Endothelial cell of umbilical vein (primary cell): ENCODE measurements around the gene IRF9. TPM values are rescaled to one million over a fixed set of nuclear protein-coding genes. Genes with fewer than 3 reads are reported as not detected.

Experiments used
- BruUV-seq: library from RNA; stranded (reverse); fragments of 400-500 nt; replicated peaks from 2 replicates; lab custom pipeline; 2021; lab: Mats Ljungman, UMichigan
- CTCF ChIA-PET: fragments of 300-600, 350-600 bp; sonication (Branson Sonifier 250); formaldehyde crosslinking; loops from one replicate; lab custom pipeline; 2021; ENCODE audit warnings: antibody characterized with exemption, inconsistent platforms; lab: Charles Lee
- POLR2A ChIA-PET: fragments of 300-600, 350-600 bp; sonication (Branson Sonifier 250); formaldehyde crosslinking; loops from one replicate; lab custom pipeline; 2021; ENCODE audit warnings: antibody characterized with exemption, inconsistent platforms; lab: Charles Lee
- DNase-seq: peaks from one replicate; pipeline ENCODE4 v3.0.0-alpha.2; 2011; ENCODE audit warnings: low read depth, low spot score
- FAIRE-seq: peaks from 2 replicates; lab custom pipeline; 2011; peaks lifted over from hg19 to GRCh38; lab: Jason Lieb, UNC
- H2AFZ ChIP-seq: 2 replicates; pipeline ENCODE4 v1.6.0; 2012; ENCODE audit warnings: low read depth, low read length, control low read depth, inconsistent platforms
- H3K27ac ChIP-seq: 2 replicates; pipeline ENCODE4 v1.5.1; 2011; ENCODE audit warnings: low read depth, mild to moderate bottlenecking, control low read depth, low read length, moderate library complexity; ENCODE audit not compliant: insufficient read depth
- H3K27me3 ChIP-seq, 2 experiments: 2 replicates each; pipeline versions ENCODE4 v1.6.0 to v1.6.1; 2011; ENCODE audit warnings: low read length in 2 of 2, mixed read lengths in 1 of 2; ENCODE audit not compliant: control insufficient read depth in 2 of 2, insufficient read depth in 2 of 2
- H3K36me3 ChIP-seq, 2 experiments: 2 replicates in 1 of 2; 3 replicates in 1 of 2; pipeline ENCODE4 v1.5.1; 2011; ENCODE audit warnings: low read length in 2 of 2, mild to moderate bottlenecking in 1 of 2, moderate library complexity in 1 of 2; ENCODE audit not compliant: control insufficient read depth in 2 of 2, insufficient read depth in 2 of 2; ENCODE audit errors: extremely low read depth in 1 of 2
- H3K4me1 ChIP-seq: 3 replicates; pipeline ENCODE4 v1.5.1; 2011; ENCODE audit warnings: mild to moderate bottlenecking, low read length; ENCODE audit not compliant: control insufficient read depth, insufficient read depth; ENCODE audit errors: extremely low read depth
- H3K4me2 ChIP-seq: 2 replicates; pipeline ENCODE4 v1.6.1; 2011; ENCODE audit warnings: low read length, control low read depth, mixed read lengths; ENCODE audit not compliant: insufficient read depth
- H3K4me3 ChIP-seq, 3 experiments: fragments of 200-600 bp in 1 of 3; sonication (generic), shearing (Covaris generic) in 1 of 3; replicated peaks in 1 of 3; 2 replicates each; pipeline ENCODE4 v1.5.1; 2011 to 2016; ENCODE audit warnings: control low read depth in 3 of 3, low read length in 3 of 3, mild to moderate bottlenecking in 2 of 3, inconsistent platforms in 1 of 3, low read depth in 1 of 3, moderate library complexity in 1 of 3; ENCODE audit not compliant: insufficient read depth in 1 of 3
- H3K79me2 ChIP-seq: 2 replicates; pipeline ENCODE4 v1.6.0; 2012; ENCODE audit warnings: low read length, inconsistent platforms; ENCODE audit not compliant: control insufficient read depth, insufficient read depth
- H3K9ac ChIP-seq: replicated peaks from 2 replicates; pipeline ENCODE3; 2011; ENCODE audit warnings: low read length, control low read depth; ENCODE audit not compliant: insufficient read depth; ENCODE audit errors: extremely low read depth
- H3K9me1 ChIP-seq: replicated peaks from 3 replicates; pipeline ENCODE4 v1.6.0; 2011; ENCODE audit warnings: mild to moderate bottlenecking, low read length; ENCODE audit not compliant: control insufficient read depth, insufficient read depth; ENCODE audit errors: extremely low read depth
- H3K9me3 ChIP-seq: replicated peaks from 2 replicates; pipeline ENCODE4 v1.5.1; 2012; ENCODE audit warnings: low read length, inconsistent platforms; ENCODE audit not compliant: control insufficient read depth, insufficient read depth
- H4K20me1 ChIP-seq: replicated peaks from 2 replicates; pipeline ENCODE3; 2011; ENCODE audit warnings: mild to moderate bottlenecking, low read length; ENCODE audit not compliant: control insufficient read depth, insufficient read depth; ENCODE audit errors: extremely low read depth
- EZH2 ChIP-seq: IDR thresholded peaks from 2 replicates; pipeline ENCODE4 v1.6.1; 2012; ENCODE audit warnings: borderline replicate concordance, low read depth, mild to moderate bottlenecking, moderate library complexity, low read length, inconsistent platforms; ENCODE audit not compliant: severe bottlenecking
- FOS ChIP-seq: IDR thresholded peaks from 2 replicates; pipeline ENCODE4 v1.6.1; 2011; ENCODE audit warnings: mild to moderate bottlenecking, low read length, moderate library complexity, borderline replicate concordance; ENCODE audit not compliant: insufficient read depth
- GATA2 ChIP-seq: IDR thresholded peaks from 2 replicates; pipeline ENCODE4 v1.7.0; 2011; ENCODE audit warnings: low read depth, mild to moderate bottlenecking, moderate library complexity, mixed read lengths, low read length; ENCODE audit not compliant: insufficient read length, insufficient read depth
- JUN ChIP-seq: IDR thresholded peaks from 2 replicates; pipeline ENCODE4 v1.6.1; 2011; ENCODE audit warnings: borderline replicate concordance, low read depth; ENCODE audit not compliant: insufficient read length, insufficient read depth
- MYC ChIP-seq: IDR thresholded peaks from one replicate; pipeline ENCODE4 v1.6.1; 2011; ENCODE audit warnings: mild to moderate bottlenecking, low read depth, low read length
- POLR2A ChIP-seq: IDR thresholded peaks from 2 replicates; pipeline ENCODE4 v1.6.1; 2012; ENCODE audit warnings: low read depth, mild to moderate bottlenecking, control low read depth, low read length
- POLR2AphosphoS5 ChIP-seq: IDR thresholded peaks from 2 replicates; pipeline ENCODE4 v1.6.1; 2012; ENCODE audit warnings: low read depth, mild to moderate bottlenecking, control low read depth, low read length, moderate library complexity; ENCODE audit not compliant: insufficient read depth
- dilution Hi-C: fragments of 300-500 bp; cut with MboI; formaldehyde crosslinking; loops from one replicate; pipeline ENCODE4 v1.15.0; 2019; ENCODE audit warnings: low sequenced_read_pairs; ENCODE audit not compliant: extremely low pct_ligation_motif_present
- intact Hi-C: fragments of 100-400 bp; cut with micrococcal nuclease; formaldehyde crosslinking; loops from one replicate; pipeline ENCODE4 v1.10.0; 2022
- polyA plus RNA-seq, 4 experiments: library from polyadenylated mRNA; depleted of rRNA in 3 of 4; stranded (reverse) in 3 of 4; unstranded in 1 of 4; fragments of >200 nt; gene quantifications; 2 replicates each; pipeline versions ENCODE4 v1.2.1 to v1.2.3, GENCODE V29; 2011 to 2012; ENCODE audit warnings: missing spikeins in 1 of 4
- total RNA-seq: library from RNA; stranded (reverse); gene quantifications from 2 replicates; pipeline ENCODE4 v1.2.3, GENCODE V29; 2021
- TF ChIP-seq, protein P1 (sequence below): IDR thresholded peaks from 2 replicates; pipeline ENCODE4 v1.6.1; 2011; ENCODE audit not compliant: insufficient read depth, insufficient read length
- TF ChIP-seq, protein P2 (sequence below), 2 donors: IDR thresholded peaks; 1 replicate in 1 of 2; 2 replicates in 1 of 2; pipeline ENCODE4 v1.5.1; 2011; ENCODE audit warnings: low read length in 2 of 2, mild to moderate bottlenecking in 2 of 2, moderate library complexity in 2 of 2, control low read depth in 1 of 2, inconsistent platforms in 1 of 2, low read depth in 1 of 2; ENCODE audit not compliant: insufficient read depth in 1 of 2; ENCODE audit errors: extremely low read depth in 1 of 2

IRF9 gene
- total and polyA plus RNA-seq, 2 donors (not counting 3 experiments of a cell fraction or from before 2014, with no cell fraction given), result 44.6 to 46.1 TPM

DNA sequence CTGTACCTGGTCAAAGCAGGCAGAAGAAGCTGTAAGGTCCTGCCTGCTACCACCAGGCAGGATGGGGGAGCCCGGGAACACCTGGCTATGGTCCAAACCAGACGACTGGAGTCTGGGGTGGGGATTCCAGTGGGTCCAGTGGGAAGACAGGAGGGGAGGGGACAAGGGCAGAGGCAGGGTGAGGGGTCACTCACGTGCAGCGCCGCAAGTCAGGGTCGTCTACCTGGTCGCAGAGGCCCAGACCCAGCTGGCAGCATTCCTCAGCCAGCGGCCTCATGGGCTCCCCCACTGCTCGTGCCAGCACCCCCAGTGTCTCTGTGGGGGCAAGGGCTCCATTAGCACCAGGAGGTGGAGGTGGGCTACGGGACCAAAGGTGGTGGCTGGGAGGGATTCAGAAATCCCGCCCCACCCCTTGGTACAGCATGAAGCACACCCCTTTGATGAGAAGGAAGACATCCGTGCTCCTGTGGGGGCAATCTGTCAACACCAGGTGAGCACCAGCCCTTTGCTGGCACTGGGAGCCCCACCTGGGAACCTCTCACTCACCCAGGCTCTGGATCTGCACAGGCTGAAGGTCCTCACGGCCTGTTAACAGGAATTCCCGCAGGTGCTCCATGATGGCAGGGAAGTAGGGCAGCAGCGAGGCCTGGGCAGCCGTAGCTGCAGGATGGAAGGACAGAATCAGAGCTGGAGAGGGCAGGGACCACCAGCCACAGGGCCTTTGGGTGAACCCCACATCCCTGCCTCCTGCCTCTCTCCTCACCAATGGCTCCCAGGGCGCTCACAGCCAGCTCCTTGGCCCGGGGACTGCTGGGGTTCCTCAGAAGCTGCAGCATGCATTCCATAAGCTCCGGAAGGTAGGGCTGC is 23.3 kb downstream of the IRF9 start:
- H3K9me1 ChIP-seq, result no peaks in the 10 kb centered on the region
- CTCF ChIA-PET, result no interaction called here

More for the DNA sequence above, 23.3 kb downstream of the IRF9 start:
- no peaks in the 10 kb centered on the region for H3K9me3 ChIP-seq
- TF ChIP-seq MYC (no peak), POLR2AphosphoS5 (no peak), EZH2 (no peak), POLR2A (no peak), JUN (no peak), FOS (no peak), GATA2 (no peak)
- TF ChIP-seq, protein P1, sequence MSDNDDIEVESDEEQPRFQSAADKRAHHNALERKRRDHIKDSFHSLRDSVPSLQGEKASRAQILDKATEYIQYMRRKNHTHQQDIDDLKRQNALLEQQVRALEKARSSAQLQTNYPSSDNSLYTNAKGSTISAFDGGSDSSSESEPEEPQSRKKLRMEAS, result no peak
- TF ChIP-seq, protein P2, sequence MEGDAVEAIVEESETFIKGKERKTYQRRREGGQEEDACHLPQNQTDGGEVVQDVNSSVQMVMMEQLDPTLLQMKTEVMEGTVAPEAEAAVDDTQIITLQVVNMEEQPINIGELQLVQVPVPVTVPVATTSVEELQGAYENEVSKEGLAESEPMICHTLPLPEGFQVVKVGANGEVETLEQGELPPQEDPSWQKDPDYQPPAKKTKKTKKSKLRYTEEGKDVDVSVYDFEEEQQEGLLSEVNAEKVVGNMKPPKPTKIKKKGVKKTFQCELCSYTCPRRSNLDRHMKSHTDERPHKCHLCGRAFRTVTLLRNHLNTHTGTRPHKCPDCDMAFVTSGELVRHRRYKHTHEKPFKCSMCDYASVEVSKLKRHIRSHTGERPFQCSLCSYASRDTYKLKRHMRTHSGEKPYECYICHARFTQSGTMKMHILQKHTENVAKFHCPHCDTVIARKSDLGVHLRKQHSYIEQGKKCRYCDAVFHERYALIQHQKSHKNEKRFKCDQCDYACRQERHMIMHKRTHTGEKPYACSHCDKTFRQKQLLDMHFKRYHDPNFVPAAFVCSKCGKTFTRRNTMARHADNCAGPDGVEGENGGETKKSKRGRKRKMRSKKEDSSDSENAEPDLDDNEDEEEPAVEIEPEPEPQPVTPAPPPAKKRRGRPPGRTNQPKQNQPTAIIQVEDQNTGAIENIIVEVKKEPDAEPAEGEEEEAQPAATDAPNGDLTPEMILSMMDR (IDR thresholded peaks at IDR 0.05; ENCODE audit: extremely low read depth in 1 of 2, insufficient read depth in 1 of 2, low read depth in 1 of 2, low read length in 2 of 2), result no peak
- BruUV-seq, result no TSS peak
- no peak overlapping the region for H3K4me3 ChIP-seq
- intact Hi-C loops, result no loop called here
- H4K20me1 ChIP-seq, result no peaks in the 10 kb centered on the region
- peaks cover 5% of the 10 kb centered on the region for H3K79me2 ChIP-seq
- no peak overlapping the region for H3K27ac ChIP-seq
- FAIRE-seq (no peak), DNase-seq (no peak)
- no peak overlapping the region for H2AFZ ChIP-seq
- POLR2A ChIA-PET, result interaction anchor here (1.2 kb wide), 1 partner anchor 24 kb away, joined by 3 read pairs; the partner anchor contains the start of gene IRF9
- no peak overlapping the region for H3K4me2 ChIP-seq
- peaks cover 6% of the 10 kb centered on the region for H3K4me1 ChIP-seq
- no peak overlapping the region for H3K9ac ChIP-seq
- dilution Hi-C loops, result no loop called here
- H3K36me3 ChIP-seq, result peaks cover 0 to 36% of the 10 kb centered on the region in 2 experiments
- H3K27me3 ChIP-seq, result no peaks in the 10 kb centered on the region
